Jurkat, Clone E6-1 (cell line): ENCODE data around the gene MRGPRD. TPM values are rescaled to one million over a fixed set of nuclear protein-coding genes. Genes with fewer than 3 reads are reported as not detected.

Source experiments
- DNase-seq: peaks from one replicate; pipeline ENCODE4 v3.0.0-alpha.2; 2011; ENCODE audit warnings: low read depth, low spot score
- H3K4me3 ChIP-seq: 2 replicates; pipeline ENCODE4 v1.5.1; 2011; ENCODE audit warnings: mild to moderate bottlenecking, low read length, control low read depth, moderate library complexity
- polyA plus RNA-seq: library from polyadenylated mRNA; unstranded; fragments of >200 nt; gene quantifications from one replicate; pipeline ENCODE4 v1.2.1, GENCODE V29; 2012; ENCODE audit warnings: missing spikeins; ENCODE audit not compliant: insufficient read length, insufficient read depth

Gene MRGPRD
- not detected for polyA plus RNA-seq

DNA sequence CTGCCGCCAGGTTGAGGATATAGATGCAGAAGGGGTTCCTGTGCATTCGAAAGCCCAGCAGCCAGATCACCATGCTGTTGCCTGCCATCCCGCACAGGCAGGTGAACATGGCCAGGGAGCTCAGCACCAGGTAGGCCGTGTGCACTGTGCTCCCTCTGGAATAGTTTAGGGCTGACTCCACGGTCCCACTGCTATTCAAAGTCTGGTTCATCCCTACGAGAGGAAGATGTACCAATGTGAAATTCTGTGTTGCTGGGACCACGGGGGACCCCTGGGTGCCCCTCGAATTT is at the start of gene MRGPRD:
Gene MRGPRD, minus strand, starts transcription at position 211 of the 290 bp plus-strand sequence. Its CDS starts 0 bp downstream, at position 211.
- no peak within 1 kb of the TSS for H3K4me3 ChIP-seq
- no peak for DNase-seq

GRCh38 chr11:69030301-69030700 is 49.5 kb upstream of the MRGPRD start:
- no peak overlapping the region for H3K4me3 ChIP-seq
- DNase-seq = no peak

DNA sequence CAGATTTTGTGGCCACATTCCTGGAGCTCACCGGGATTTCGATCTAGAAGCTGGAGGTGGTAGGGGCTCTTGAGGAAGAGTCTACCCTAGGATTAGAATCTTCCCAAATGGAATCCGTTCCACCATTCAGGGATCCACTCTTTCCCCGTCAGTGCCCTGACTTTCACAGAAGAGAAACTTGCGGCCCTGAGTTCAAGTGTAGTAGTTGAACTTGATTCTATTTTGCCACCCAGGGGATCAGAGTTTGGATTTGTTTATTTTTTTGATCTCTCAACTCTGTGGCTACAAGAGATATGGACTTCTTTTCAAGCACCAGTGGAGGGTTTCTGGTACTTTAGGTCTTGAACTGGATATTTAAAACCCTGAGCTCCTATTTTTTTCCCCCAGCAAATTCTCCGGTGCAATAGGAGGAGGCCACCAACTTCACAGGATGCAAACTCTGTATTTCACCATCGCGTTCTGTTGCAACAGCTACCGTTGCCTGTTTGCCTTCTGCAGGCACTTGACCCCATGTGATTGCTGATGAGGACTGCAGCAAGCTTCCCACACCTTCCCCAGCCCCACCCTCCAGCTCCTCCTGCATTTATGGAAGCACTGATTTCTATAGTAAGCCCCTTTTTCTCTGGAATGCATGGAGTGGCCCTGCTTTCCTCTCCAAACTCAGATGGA is 47.1 kb upstream of the MRGPRD start:
- H3K4me3 ChIP-seq = no peak overlapping the region
- DNase-seq = no peak

DNA sequence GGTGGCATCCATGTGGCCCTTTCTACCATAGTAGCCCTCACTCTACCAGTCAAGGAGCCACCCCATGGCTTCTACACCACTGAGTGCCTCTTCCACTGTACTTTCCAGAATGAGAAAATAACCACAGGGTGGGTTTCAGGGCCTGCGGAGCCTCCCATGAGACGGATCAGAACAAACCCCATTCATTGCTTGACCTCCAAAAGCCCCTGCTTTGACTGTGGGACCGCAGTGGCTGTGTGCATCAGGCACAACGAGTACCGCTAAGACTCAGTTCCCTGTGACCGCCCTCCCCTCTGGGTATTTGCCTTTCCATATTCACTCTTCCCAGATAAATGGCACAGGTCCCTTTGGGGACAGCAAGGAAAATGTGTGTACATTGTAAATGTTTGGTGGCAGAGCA is 43.7 kb upstream of the MRGPRD start:
- DNase-seq = no peak
- no peak overlapping the region for H3K4me3 ChIP-seq

DNA sequence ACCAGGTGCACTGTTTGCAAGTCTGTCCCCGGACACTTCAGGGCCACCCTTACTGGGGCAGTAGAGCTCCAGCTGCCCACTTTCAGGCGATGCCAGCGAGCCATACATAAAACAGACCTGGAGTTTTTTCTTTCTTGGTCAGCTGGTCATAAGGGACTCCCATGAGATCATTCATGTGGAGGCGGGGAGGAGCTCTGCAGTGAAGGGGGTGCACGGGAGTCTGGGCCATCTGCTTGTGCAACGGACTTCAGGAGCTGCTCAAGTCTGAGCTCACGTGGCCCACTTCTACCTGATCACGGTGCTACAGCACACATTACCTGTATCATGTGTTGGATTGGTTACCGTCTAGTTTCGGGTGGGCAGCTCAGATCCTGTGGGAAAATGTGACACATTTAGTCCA is 41.5 kb upstream of the MRGPRD start:
- DNase-seq = no peak
- H3K4me3 ChIP-seq = no peak overlapping the region

DNA sequence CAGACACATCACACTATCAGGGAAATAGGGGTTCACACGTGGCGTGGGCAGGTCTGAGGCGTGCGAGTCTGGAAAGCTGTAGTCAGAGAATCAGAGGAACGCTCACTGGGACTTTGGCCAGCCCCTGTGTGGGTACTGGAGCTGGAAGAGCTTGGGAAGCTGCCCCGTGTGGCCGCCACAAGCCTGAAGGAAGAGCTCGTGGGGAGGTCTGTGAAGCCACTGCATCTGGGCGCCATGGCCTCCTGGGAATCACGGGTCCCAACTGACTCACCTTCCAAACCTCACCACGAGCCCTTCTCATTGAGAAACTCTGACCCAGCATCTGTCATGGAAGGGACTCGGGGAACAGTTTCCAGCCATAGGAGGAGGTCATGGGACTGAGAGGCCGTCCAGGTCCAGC is 38.1 kb upstream of the MRGPRD start:
- H3K4me3 ChIP-seq = no peak overlapping the region
- no peak for DNase-seq

GRCh38 chr11:69017951-69018350 is 37.2 kb upstream of the MRGPRD start:
- H3K4me3 ChIP-seq = no peak overlapping the region
- no peak for DNase-seq

DNA sequence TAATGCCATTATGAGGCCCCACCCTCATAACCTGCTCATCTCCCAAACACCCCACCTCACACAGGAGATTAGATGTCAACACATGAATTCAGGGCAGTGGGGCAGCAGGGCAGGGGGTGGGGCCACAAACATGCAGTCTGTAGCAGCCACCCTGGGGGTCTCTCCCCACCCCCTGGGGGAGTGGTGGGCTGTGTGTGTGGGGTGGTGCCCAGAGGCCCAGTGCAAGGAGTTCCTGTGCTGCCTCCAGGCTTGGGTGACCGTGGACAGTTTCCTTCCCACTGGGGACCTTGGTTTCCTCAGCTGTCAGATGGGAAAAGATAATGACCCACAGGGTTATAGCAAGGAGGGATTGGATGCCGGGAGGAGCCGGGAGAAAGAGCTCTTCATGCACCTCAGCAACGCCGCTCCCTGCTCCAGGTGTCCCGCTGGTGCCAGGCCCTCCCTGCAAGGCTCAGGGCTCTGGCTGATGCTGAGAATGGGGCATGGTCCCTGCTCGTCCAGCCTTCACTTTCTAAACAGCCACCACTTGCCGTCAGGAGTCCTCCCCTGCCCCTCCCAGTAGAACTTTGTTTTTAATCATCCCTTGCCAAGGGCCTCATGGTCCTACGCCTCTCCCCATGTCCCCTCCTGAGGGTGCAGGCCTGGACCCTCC is 34.2 kb upstream of the MRGPRD start:
- no peak for DNase-seq
- no peak overlapping the region for H3K4me3 ChIP-seq

DNA sequence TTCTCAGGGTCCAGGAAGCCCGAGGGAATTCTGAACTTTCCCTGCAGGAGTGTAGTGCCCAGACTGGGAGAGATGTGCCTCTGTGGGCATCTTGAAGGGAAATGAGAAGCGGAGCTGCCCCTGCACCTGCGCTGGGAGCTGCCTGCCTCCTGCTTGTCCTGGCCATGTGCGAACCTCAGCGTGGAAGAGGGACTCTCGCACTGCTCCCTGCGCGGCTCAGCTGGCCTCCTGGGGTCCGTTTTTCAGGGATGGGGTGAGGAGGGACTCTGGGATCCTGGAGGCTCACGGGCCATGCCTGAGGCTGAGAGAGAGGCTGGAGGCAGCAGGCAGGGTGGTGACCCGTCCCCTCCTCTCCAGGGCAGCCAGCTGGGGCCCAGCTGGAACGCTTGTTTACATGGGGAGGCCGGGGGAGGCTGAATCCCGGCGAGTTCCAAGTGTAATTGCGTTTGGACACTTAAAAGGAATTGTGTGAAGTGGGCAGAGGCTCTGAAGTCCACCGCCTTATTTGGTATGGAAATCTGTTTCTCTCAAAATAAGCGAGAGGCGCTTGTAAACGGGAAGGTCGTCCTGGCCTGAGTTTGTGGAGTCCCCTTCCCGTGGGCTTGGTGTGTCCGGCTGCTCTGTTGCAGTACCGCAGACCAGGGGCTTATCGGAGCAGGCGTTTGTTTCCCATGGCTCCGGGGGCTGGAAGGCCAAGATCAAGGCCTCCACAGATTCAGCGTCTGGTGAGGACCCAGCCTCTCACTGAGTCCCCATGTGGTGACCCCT is 33.5 kb upstream of the MRGPRD start:
- H3K4me3 ChIP-seq = no peak overlapping the region
- no peak for DNase-seq

DNA sequence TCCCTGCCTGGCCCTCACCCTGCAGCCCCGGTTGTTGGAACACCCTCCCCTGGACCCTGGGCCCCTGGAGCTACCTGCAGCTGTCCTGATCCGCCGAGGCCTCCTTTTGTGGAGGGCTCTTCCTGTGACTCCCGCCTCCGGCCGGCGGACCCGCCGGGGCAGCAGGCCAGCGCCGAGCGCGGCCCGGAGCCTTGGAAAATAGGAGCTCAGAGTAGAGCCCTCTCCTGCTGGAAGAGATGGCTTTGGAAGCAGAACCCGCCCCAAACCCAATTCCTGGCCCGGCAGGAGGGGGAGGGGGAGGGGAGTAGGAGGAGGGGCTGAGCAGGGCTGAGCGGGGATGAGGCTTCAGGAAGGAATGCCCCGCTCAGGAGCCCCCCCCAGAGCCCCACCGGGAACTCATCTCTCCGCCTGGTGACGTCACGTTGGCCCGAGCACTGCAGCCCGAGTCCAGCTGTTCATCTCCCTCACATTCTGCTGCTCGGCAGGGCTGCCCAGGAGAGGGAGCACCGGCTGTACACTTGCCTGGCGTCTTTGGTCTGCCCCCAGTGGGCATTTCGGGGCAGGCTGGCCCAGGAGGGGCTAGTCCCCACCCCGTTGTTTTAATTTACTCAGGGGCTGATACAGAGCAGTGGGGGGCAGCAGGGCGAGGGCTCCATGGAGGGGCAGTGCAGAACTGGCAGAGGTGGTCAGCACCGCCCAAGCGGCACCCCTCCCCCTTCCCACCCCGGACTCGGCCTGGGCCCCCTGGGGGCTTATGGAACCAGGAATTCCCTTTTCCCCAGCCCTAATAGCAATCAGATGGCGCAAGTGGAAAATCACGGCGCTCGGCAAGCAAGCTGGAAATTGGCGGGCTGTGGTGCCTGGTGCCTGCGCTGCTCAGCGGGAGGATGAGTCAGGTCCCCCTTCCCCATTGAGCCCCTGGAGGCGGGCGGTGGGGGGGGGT is 32.5 kb upstream of the MRGPRD start, which contains the start of gene MRGPRF:
Gene MRGPRF, minus strand, starts transcription at position 238 of the 943 bp plus-strand sequence. CDS start 3,345 bp downstream, outside the sequence.
- no peak for DNase-seq
- H3K4me3 ChIP-seq = no peak within 1 kb of the TSS

- no peak overlapping the region for H3K4me3 ChIP-seq
- no peak for DNase-seq
Measured at GRCh38 chr11:69012092-69013008, 31.6 kb upstream of the MRGPRD start.

DNA sequence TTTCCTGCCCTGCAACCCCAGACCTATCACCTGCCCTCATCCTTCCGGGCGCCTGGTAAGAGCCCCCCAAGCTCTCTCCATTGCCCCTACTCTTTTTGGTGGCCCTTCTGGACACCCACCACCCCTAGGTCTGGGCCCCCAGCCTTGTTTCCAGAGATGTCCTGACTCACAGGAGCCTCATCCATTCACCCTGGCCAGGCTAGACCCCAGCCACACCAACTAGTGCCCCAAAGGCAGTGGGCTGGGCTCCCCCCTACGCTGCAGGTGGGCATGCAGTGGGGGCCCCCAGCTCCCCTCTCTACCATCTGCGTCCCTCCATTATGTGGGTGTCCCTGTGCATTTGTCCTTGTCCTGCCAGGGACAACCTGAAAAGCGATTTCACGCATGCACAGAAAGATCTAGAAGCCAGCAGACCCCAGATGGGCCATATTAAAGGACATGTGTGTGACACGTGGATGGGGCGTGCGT is 30.9 kb upstream of the MRGPRD start:
- peak overlapping the region; percentile 26; the same call in 1 of the 2 replicates for H3K4me3 ChIP-seq
- no peak for DNase-seq

DNA sequence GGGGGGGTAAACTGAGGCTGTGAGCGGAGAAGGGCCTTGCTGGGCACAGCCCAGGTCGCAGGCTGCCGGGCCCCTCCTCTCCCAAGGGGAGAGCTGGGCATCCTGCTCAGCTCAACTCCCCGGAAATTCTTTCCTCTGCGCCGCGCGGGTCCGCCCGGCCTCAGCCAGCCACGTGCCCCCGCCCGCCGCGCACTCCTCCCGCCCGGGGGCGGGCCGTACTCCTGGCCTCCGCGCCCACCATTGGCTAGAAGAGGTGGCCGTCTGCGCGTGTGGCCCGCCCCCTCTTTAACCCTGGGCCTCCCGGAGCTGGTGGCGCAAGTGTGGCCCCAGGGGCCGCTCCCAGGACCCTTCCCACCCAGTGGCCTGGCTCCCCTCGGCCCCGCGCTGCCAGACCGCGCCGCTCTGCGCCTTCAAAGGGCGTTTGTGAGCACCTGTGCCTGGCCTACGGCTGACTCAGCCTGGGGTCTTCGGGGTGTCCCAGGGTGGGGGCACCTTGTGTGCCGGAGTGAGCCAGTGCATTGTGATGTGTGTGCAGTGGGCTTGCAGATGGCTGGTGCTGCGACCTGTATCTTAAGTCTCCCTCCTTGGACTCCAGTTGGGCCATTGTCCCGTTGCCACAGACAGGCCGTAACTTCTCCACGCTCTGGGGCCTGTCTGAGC is 30.3 kb upstream of the MRGPRD start:
- H3K4me3 ChIP-seq = peak overlapping the region; percentile 38
- DNase-seq = peak; percentile 39

DNA sequence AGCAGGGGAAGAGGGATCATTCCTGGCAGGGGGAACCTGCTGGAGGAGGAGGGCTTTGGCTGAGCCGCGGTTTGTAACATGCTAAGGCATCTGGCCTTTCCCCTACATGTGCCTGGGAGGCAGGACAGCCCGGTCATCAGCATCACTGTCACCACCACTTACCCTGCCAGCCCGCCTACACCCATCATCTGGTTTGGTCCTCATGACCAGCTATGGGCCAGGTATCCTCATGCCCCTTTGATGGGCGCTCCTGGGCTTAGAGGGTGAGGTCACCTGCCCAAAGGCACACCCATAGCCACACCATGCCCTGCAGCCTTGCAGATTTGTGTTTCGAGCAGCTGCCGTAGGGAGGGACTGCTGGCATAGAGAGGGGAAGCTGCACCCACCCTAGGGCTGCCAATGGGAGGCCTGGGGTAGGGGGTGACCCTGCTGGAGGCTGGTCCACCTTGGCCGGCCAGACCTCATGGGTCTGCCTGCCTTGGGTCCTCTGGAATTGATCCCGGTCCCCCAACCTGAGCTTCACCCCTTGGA is 29.6 kb upstream of the MRGPRD start:
- H3K4me3 ChIP-seq = peak overlapping the region; percentile 38
- DNase-seq = no peak

DNA sequence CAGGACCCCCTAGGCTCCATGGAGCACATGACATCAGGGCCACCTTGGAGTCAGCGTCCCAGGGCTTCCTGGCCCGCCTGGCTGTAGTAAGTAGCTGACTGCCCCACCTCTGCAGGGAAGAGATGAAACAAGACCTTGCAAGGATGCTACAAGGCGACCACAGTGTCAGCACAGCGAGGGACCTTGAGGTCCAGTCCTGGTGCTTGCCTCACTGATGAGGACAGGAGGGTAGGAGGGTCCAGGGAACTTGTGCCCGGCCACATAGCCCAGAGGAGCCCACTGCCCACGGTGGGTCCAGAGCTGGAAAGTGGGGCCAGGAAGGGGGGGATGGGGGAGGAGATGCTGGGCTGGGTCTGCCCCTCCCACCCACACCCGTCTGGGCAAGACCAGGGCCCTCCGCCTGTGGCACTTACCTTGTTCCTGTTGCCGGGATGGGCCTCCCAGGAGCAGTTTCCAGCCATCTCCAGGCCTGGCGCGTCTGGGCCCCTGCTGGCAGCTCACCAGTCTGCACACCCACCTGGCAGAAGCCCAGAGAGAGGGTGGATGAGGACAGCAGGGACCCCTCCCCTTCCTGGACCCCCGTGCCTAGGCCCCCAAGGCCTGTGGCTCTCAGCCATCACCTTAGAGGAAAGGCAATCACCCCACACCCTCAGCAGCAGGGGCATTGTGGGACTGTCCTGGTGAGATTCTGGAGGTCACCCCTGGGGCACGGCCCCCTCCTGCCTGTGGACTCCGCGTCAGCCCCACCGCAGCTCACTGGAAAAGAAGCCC is 28.8 kb upstream of the MRGPRD start:
- H3K4me3 ChIP-seq = no peak overlapping the region
- no peak for DNase-seq

DNA sequence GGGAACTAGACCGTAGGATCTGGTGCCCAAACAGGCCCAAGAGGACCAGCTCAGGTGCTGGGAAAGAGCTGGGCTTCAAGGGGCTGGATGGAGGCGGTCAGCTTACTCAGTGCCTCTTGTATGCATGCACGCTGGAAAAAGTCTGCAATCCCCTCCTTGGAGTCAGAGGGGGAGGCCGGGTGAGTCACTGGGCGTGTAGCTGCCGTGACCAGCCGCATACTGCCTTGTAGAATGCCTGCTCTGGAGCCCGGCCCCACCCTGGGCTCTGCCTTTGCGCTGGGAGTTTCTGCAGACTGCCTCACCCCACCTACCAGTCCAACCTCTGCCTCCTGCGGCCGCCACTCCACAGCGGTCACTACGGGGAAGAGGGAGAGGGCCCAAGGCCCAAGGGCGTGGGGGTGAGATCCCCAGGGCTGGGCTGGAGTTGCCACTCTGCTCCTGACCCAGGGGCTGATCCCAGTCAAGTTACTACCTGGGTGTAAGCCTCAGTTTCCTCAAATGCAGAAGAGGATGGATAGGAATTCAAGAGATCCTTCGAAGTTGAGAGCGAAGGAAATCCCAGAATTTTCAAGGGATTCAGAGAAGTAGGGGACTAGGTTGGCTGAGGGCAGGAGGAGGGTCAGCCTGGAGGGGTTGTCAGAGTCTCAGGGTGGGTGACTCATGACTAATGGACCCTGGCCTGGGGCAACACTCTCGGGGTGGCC is 28.1 kb upstream of the MRGPRD start:
- no peak overlapping the region for H3K4me3 ChIP-seq
- no peak for DNase-seq
